GM21528 (cell line): ENCODE results near the gene ESRRG.
"Not testable (repeated sequence)": the region's sequence is repeated elsewhere in the genome, so short reads cannot be mapped to it uniquely, and the experiment has no call there.

ENCODE experiments used
- ATAC-seq: cut with Tn5 transposase; IDR thresholded peaks from one replicate; pipeline ENCODE4 v1.9.1; 2021; ENCODE audit warnings: mild to moderate bottlenecking, moderate library complexity; ENCODE audit not compliant: unreplicated experiment, low FRiP score

Gene ESRRG

DNA sequence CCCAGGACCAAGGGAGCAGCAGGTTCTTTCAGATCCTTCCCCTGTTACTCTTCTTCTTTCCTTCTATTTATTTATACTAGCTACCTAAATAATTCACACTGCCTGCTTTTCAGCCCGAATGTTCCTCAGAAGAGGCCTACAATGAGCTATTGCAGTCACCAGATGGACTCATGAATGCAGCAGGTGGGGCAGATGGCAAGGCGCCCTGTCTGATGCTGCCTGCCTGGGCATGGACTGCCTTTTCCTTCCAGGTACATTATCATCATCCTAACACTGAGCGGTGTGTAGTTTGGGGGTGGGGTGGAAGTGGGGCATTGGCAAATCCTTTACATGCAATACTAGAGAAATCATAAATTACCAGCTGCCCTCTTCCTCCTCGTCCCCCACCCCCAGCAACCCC, 17.6 kb downstream of the ESRRG start:
- ATAC-seq = no peak

DNA sequence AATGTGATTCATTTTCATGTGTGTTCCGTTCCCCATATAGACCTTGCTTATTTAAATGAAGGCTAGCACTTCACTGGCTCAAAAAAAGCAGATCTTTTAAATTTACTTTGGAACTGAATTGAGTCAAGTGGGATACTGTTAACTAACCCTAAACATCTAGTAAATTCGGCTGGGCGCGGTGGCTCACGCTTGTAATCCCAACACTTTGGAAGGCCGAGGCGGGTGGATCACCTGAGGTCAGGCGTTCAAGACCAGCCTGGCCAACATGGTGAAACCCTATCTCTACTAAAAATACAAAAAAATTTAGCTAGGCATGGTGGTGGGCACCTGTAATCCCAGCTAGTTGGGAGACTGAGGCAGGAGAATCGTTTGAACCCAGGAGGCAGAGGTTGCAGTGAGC, 19.2 kb downstream of the ESRRG start:
- ATAC-seq = not testable (repeated sequence)

- ATAC-seq = no peak
Observed at GRCh38 chr1:216702170-216702569, 21.1 kb downstream of the ESRRG start.

- ATAC-seq = no peak
Observed at GRCh38 chr1:216700779-216701178, 22.4 kb downstream of the ESRRG start.

GRCh38 chr1:216691710-216692109, 31.5 kb downstream of the ESRRG start:
- ATAC-seq = no peak

DNA sequence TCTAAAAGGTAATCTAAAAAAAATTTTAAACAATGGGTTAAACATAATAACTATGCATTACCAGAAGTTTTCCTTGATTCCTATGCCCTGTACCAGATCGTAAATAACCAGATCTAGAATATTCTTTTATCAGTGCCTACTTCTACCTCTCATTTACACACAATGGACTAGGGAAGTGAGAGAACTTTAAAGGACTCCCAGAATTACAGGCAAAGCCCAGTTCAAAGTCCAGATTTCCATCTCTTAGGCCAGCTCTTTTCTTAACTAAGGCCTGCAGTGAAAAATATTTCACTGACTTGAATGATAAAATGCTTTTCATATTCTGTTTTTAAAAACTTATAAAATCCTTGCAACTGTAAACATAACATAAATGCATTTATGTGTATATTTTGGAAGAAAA, 32.6 kb downstream of the ESRRG start:
- ATAC-seq = no peak

- ATAC-seq = no peak
Observed at GRCh38 chr1:216688127-216688657, 35.0 kb downstream of the ESRRG start.

- ATAC-seq = no peak
Observed at GRCh38 chr1:216686860-216687766, 36.1 kb downstream of the ESRRG start.

DNA sequence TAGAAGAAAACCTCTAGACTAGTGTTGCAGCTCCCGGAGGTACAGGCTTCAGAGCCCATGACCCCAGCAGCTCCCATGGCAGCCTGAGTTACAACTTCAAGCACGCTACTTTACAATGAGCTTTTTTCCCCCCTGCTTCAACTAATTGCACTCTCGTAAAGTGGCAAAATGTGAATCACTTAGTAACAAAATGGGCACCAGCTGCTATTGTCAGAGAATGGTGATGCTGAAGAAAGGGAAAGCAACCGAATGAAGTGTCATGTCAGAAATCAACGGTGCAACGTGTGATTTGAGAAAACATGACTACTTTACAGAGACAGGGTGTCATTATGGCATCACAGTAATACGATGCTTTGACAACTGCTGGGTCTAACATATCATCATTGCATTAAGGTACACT, 40.5 kb downstream of the ESRRG start:
- ATAC-seq = no peak

DNA sequence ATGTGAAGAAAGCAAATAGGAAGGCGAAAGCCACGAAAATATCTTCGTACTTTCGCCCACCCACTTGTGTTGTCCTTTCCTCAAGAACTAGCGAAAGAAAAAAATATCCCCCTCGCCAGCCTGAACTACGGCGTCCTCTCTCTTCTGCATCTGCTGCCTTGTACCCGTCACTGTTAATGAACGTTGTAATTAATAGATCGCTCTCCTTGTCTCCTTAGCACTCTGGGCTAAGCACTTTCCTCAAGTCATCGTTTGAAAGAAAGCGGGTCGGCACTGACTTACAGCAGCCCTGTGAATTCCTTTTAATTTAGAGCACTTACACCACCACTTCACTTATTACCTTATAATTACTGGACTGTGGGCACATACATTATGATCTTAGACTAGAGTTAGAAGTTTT, 44.1 kb downstream of the ESRRG start:
- ATAC-seq = no peak

DNA sequence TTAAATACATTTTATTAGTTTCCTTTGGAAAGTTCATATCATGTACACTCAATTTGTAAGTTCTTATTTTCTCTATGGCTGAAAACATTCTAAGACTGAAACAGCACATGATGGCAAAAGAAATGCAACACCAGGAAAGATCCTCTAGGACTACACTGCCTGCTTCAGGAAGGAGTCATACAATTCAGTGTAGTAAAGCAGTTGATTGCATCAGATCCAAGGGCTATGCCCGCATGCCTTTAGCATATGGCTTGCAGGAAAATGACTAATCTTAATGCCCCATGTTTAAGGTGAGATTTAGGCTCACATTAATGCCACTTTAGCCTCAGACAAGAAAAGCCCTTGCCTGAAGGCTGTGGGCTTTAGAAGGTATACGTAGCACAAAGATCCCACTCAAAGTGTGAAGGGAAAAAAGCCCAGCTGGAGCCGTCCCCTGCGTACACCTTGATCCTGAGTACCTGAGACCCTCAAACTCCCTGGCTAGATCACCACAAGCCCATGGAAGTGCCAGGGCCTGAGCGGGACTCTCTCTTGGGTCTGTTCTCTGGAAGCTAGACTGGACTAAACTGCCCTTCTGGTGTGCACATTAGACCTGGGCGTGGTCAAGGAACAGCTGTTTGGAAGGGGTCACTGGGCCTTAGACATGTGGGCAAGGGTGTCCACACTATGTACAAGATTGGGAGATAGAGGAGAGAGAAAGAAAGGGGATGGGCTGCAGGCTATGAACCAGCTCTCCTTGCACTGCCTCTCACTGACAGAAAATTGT, 52.9 kb downstream of the ESRRG start:
- no peak for ATAC-seq

DNA sequence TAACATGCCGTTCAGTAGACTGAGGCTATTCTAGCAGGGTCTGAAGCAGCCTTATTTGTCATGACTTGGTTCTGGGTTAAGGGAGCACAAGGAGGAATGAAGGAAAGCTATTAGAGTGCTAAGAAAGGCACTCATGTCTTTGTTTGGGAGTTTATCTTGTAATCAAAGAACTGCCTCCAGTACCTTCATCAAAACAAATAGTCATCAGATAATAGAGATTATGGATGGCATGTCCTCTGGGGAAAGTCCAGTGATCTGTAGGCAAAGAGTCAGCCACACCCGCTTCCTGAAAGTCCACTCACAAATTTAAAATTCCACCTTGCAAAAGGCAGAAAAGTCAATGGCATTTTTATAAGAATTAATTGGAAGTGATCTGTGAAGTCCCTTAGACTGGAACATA, 56.8 kb downstream of the ESRRG start:
- no peak for ATAC-seq

DNA sequence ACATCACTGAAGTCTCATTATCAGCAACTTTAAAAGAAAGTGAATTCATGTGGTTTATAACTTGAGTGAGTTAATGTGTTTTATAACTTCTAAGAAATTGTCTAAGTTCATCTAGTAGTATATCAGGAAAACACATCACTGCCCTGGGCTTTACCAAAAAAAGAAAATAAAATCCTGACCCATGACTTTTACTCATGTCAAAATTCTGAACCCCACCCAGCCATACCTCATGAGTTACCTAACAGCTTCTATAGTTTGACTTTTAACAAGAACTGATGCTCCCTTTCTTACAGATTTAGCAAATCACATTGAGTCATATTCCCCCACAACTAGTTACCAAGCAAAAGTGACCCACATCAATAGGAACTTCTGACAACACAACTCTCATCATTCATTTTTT, 57.4 kb downstream of the ESRRG start:
- ATAC-seq = no peak

DNA sequence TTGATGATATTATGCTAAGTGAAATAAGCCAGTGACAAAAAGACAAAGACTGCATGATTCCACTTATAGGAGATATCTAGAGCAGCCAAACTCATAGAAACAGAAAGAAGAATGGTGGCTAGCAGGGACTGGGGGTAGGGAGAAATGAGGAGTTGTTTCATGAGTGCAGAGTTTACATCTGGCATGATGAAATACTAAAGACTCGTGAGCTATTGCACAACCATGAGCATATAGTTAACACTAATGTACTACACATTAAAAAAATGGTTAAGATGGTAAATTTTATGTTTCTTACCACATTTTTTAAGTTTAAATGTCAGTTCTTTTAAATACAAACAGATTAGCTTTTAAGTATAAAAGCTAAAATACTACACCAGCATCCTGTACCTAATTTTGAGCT, 57.8 kb downstream of the ESRRG start:
- no peak for ATAC-seq

- no peak for ATAC-seq
Observed at GRCh38 chr1:216662681-216663080, 60.5 kb downstream of the ESRRG start.

GRCh38 chr1:216660561-216660960, 62.7 kb downstream of the ESRRG start:
- ATAC-seq = no peak

DNA sequence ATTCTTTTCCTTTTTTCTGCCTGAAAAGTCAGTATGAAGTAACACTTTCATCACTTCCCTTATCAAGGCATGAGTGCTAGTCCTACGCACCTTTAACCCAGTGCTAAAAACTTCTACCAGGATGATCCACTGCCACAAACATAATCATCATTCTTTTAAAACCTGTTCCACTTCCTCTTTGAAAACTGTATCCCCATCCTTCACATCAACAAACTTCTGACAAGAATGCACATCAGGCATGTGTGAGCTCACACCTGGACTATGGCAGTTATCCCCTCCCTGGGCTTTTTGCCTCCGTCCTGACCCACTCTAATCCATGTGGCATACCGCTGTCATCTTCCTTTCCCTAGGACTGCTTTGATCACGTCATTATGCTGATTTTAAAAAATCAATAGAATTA, 70.2 kb downstream of the ESRRG start:
- ATAC-seq = no peak

GRCh38 chr1:216651826-216652418, 71.3 kb downstream of the ESRRG start:
- no peak for ATAC-seq

DNA sequence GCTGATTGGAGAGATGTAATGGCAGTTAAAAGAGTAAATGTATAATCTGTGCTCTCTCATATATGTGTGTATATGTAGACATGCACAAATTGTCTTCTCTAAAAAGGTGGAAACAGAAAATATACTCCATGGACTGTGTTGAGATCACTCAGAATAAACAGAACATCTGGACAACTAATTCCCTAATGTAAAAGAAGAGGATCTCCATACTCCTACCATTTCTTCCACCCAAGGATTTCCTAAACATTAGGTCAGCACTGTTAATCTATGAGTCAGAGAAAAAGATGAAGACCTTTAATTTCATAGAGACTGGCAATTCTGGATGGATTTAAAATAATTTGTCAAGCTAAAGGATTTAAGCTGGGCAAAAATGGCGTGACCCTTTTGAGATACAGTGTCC, 80.1 kb downstream of the ESRRG start:
- ATAC-seq = no peak

- no peak for ATAC-seq
Observed at GRCh38 chr1:216641669-216642460, 81.4 kb downstream of the ESRRG start.
